NCI-H1930 (cell line): ENCODE results near the gene LRRC40.
"Not testable (repeated sequence)": the region's sequence is repeated elsewhere in the genome, so short reads cannot be mapped to it uniquely, and the experiment has no call there.

Source experiments
- DNase-seq, 2 experiments: peaks; one replicate each; lab custom pipeline; 2025; lab: John Stamatoyannopoulos, UW

LRRC40 gene

DNA sequence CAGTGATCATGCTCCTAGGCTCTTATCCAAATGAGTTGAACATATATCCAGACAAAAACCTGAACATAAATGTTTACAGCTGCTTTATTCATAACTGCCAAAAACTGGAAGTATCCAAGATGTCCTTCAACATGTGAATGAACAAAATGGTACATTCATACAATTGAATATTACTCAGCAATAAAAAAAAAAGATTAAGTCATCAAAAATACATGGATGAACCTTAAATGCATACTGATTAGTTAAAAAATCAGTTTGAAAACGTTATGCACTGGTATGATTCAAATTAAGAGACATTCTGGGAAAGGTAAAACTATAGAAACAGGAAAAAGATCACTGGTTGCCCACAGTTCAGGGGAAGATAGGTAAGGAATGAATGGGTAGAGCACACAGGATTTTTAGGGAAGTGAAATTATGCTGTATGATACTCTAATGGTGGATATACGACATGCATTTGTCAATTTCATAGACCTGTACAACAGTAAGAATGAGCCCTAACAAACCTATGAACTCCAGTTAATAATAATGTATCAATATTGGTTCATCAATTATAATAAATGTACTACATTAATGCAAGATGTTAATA, 3.1 kb downstream of the LRRC40 start:
- DNase-seq = no peak

DNA sequence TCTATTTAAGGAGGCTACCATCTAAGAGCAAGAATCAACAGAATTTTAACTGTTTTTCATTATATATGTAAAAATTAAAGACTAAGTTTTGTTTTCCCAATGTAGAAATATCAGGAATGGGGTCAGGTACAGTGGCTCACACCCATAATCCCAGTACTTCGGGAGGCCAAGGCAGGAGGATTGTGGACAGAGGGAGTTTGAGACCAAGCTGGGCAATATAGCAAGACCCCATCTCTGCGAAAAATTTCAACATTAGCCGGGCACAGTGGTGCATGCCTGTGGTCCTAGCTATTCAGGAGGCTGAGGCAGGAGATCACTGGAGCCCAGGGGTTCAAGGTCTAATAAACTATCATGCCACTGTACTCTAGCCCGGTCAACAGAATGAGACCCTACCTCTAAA, 5.3 kb downstream of the LRRC40 start:
- DNase-seq = no peak

DNA sequence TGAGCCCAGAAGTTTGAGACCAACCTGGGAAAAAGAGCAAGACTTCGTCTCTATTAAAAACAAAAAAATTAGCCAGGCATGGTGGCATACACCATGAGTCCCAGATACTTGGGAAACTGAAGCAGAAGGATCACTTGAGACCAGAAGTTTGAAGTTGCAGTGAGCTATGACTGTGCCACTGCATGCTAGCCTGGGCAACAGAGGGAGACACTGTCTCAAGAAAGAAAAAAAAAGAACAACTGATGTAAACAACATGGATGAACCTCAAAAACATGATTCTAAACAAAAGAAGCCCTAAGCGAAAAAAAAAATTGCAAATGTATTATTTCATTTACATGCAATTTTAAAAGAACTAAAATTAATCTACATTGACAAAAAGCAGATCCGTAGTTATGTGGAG, 9.0 kb downstream of the LRRC40 start:
- DNase-seq = no peak

DNA sequence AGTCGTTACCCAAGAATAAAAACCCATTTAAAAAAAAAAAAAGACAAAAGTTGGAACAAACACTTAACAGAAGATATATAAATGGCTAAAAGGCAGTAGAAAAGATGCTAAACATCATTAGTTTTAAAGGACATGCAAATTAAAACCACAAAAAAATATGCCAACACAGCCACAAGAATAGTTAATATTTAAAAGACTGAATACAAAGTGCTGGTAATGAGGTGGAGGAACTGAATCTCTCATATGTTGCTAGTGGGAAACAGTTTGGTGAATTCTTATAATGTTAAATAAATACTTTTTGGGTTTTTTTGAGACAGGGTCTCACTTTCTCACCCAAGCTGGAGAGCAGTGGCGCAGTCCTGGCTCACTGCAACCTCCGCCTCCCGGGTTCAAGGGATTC, 10.0 kb downstream of the LRRC40 start:
- DNase-seq = no peak

DNA sequence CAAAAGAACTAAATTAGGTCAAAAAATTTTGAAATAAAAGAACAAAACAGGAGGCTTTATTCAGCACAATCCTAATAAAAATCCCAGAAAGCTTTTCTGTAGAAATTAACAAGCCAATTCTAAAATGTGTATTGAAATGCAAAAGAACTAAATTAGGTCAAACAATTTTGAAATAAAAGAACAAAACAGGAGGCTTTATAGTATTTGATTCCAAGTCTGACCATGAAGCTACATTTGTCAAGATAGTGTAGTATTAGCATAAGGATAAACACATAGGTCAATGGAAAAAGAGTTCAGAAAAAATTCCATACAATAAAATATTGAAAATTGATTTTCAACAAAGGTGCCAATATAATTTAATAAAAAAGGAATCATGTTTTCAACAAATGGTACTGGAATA, 10.8 kb downstream of the LRRC40 start:
- no peak for DNase-seq

DNA sequence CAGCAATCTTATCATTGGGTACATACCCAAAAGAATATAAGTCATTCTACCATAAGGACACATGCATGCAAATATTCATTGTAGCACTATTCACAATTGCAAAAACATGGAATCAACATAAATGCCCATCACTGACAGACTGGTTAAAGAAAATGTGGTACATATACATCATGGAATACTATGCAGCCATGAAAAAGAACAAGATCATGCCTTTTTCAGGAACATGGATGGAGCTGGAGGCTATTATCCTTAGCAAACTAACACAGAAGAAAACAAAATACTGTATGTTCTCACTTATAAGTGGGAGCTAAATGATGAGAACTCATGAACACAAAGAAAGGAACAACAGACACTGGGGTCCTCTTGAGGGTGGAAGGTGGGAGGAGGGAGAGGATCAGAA, 12.9 kb downstream of the LRRC40 start:
- not testable (repeated sequence) for DNase-seq

DNA sequence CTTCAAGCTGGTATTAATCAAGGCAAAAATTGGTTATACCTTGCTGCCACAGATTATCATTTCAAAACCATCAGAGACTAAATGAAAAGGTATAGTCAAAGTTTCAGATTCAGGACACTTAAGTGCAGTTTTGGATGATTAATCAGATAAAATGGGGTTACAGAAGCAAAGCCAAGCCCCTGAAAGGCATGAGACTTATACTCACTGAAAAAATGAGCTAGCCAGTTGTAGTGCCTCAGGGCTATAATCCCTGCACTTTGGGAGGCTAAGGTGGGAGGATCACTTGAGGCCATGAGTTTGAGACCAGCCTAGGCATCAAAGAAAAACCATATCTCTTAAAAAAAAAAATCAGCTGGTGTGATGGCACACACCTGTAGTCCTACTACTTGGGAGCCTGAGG, 15.2 kb downstream of the LRRC40 start:
- DNase-seq = no peak

DNA sequence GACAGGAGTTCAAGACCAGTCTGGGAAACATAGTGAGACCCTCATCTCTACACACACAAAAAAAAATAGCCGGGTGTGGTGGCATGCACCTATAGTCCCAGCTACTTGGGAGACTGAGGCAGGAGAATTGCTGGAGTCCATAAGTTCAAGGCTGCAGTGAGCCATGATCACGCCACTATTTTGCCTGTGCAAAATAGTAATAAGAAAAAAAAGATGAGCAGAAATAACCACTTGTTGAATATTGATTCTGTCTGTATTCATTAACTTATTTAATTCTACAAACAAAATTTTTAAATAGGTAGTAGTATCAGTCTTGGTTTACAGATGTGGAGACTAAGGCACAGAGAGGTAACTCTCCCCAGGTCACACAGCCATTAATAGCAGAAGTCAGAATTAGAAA, 16.9 kb downstream of the LRRC40 start:
- no peak for DNase-seq

DNA sequence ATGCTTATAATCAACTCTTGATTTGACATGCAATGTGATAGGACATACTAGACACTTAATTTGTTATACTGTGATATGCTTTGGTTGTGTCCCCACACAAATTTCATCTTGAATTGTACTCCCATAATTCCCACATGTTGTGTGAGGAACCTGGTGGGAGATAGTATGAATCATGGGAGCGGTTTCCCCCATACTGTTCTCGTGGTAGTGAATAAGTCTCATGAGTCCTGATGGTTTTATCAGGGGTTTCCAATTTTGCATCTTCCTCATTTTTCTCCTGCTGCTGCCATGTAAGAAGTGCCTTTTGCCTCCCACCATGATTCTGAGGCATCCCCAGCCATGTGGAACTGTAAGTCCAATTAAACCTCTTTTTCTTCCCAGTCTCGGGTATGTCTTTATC, 20.2 kb downstream of the LRRC40 start:
- not testable (repeated sequence) for DNase-seq

DNA sequence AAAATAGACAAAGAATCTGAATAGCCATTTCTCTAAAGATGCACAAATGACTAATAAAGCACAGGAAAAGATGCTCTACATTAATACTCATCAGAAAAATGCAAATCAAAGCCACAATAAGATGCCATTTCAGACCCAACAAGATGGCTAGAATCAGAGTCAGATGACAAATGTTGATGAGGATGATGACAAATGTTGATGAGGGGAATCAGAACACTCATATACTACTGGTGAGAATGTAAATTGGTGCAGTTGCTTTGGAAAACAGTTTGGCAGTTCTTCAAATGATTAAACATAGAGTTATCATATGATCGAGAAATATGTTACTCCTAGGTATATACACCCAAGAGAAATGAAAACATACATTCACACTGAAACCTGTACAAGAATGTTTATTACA, 33.9 kb downstream of the LRRC40 start:
- no peak for DNase-seq

DNA sequence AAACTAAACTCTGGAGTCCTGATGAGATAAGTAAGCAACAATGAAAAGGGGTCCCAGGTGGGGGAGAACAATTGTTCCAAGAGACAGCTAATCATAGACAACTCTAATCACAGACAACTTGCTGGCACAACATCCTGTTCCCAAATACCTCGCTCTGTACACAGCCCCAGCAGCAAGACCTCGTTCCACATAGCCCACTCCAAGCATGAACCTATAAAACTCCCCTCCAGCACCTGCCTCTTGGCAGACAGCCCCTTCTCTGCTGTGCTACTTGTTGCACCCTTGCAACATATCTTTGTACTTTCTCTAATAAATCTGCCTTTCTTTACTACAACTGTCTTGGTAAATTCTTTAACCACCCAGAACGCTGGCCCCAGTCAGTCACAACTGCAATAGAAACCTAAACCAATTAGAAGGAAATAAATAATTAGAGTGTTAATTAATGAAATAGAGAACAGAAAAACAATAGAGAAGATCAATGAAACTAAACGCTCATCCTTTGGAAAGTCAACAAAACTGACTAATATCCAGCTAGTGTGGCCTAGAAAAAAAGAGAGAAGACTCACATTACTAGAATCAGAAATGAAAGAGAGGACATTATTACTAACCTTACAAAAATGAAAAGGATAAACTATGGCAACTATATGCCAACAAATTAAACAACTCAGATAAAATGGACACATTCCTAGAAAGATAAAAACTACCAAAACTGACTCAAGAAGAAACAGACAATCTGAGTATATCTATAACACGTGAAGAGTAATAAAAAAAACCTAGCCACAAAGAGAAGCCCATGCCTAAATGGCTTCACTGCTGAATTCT, 36.1 kb downstream of the LRRC40 start:
- DNase-seq = no peak

DNA sequence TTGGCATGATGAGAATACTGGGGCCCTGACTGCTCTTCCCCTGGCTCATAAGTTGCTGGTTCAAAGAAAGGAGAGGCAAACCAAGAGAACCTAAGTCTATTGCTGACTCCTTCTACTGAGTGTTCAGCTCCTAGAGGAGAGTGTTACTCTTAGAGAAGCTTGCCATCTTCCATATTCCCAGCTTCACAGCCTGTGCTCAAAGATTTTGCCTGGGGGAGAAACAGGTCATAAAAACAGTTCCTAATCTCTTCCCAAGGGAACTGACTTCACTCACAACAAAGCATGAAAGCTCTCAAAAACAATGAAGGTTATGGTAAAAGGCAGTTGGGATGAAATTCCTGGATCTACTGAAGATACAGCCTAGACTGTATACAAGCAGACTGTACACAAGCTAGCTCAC, 37.1 kb downstream of the LRRC40 start:
- DNase-seq = no peak

DNA sequence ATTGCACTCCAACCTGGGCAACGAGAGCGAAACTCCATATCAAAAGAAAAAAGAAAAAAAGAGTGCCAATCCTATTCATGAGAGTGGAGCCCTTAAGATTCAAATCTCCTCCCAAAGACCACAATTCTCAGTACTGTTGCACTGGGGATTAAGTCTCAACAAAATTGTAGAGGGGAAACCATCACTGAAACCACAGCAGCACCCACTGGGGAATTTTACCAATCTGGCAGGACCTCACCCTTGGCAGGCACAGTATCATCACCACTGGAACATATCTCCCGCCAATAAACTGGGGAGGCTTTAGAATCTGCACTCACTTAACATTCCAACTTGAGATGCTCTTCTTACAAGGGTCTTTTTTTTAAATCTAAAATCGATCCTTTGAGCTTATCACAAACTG, 41.0 kb downstream of the LRRC40 start:
- DNase-seq = no peak

DNA sequence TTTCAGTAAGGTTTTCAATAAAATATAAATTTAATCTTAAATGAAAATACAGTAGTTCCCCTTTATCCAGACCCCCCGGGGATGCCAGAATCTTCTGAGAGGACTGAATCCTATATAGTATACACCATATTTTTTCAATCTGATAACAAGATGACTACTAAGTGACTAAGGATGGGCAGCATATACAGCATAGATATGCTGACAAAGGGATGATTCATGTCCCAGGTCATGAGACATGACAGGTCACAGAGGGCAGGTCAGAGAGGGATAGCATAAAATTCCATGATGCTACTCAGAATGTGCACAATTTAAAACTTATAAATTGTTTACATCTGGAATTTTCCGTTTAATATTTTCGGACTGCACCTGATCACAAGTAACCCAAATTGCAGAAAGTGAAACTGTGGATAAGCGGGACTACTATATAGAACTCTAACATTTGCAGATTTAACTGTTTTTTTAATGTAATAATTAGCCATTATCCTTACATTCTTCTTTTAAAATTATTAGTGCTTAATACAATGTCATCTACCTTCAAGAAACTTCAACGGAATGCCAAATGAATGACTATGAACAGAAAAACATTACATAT, 48.8 kb downstream of the LRRC40 start:
- DNase-seq = no peak

DNA sequence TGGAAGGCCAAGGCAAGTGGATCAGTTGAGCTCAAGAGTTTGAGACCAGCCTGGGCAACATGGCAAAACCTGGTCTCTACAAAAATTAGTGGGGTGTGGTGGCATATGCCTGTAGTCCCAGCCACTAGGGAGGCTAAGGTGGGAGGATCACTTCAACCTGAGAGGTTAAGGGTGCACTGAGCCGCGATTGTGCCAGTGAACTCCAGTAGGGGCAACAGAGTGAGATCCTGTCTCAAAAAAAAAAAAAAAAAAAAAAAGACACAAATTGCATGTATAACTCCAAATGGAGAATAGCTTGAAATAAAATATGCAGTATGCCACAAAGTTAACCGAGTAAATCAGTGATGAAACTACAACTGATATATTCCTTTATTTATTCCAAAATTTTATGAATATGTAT, 51.6 kb downstream of the LRRC40 start:
- DNase-seq = no peak

DNA sequence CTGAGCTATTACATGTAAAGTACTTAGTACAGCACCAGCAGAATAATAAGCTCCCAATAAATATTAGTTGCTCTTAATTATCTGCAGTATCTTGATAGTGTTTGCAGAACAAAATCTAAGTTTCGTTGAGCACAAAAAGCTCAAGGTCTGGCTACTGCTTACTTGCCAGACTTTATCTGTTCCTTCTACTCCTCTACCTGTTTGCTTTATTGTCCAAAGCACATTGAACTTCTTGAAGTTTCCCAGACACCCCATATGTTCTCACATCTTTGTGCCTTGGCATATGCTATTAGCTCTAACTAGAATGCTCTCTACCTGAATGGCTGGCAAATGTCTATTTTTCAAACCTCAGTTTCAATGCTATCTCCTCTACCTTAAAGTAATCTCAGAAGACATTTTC, 54.9 kb downstream of the LRRC40 start:
- no peak for DNase-seq

DNA sequence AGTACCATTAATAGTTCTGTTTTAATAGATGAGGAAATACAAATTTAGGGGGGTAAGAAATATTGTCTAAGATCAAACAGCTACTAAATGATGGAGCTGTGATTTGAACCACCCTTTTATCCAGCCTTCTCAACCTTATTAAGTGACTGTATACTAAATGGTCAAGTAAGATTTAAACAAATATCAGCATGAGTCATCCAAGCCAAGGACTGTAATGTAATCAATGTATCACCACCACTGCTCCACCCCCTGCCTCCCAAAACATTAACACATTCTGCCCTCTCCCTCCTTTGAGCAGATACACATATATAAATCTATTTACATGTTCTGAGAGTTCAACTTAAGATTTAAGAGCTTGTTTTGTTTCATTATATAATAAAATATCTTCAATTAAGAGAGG, 58.9 kb downstream of the LRRC40 start:
- DNase-seq = no peak

DNA sequence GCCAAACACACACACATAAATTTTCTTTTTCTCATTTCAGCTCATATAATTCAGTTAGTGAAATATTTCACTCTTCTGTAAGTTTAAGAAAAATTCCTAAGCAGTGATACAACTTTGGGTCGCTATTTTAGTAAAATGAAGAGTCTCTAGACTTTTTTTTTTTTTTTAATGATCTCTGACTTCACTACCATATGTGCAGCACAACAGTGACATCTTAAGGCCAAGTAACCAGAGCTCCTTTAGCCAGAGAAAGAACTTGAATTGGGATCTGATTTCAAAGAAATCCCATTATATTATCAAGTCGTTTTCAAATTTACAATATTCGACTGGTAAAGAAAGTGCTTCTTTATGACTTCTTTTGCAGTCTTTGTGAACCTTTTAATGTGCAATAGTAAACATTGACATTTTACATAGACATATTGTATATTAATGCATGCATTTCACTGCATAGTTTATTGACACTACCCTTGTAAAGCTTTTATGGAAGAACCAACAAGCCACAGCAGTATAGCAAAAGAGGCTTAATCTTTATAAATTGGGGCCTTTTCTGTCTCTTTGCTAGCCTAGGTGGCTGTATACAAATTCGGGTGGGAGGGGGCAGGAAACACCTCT, 62.2 kb downstream of the LRRC40 start:
- DNase-seq = no peak

DNA sequence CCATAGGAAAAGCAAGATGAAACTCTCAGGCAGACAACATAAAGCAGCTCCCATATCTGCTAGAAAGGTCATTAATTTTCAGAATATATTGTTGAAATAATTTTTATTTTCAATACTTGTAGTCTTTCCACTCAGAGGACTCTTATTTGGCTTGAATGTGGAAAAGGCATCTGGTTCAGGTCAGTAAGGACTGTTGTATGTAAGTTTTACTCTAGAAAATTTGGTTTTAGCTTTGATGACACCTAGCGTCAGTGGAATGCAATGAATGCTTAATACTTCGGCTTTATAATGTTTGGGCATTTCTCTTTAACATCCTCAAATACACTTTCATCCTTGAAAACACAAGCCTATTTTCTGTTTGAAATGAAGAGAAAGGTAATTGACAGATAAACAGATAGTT, 63.3 kb downstream of the LRRC40 start:
- no peak for DNase-seq

DNA sequence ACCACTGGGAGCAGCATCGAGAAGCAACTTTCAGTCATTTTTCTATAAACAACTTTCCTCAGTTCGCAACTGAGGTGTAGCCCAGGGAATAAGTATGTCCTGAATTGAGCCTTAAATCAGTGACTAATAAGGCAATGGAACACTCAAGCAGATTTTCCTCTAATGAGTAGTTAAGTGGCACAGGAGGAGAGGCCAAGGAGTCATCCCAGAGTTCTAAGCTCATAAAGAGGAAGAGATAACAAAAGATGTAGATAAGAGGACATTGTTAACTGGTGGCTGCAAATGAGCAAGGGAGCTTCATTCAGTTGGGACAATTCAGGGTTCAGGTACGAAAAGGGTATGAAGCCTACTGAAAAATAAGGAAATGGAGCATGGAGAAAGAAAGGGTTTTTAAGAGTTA, 64.5 kb downstream of the LRRC40 start:
- DNase-seq = no peak

DNA sequence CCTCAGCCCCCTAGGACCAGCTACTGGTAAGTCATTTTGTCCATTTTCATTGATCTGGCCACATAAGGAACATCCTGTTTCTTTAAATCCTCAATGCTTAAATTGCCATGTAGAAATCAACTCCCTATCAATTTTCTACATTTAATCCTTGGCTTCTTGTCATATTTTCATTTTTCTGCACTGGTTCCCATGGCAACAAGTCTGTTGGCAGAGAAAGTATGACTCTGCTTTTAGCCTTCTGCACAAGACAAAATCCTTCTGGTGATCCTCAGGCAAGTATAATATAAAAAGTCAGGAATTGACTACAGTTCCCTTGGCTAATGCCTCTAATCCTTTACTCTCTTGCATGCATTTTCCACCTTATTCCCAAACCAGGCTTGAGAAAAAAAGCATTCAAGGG, 65.0 kb downstream of the LRRC40 start:
- no peak for DNase-seq

DNA sequence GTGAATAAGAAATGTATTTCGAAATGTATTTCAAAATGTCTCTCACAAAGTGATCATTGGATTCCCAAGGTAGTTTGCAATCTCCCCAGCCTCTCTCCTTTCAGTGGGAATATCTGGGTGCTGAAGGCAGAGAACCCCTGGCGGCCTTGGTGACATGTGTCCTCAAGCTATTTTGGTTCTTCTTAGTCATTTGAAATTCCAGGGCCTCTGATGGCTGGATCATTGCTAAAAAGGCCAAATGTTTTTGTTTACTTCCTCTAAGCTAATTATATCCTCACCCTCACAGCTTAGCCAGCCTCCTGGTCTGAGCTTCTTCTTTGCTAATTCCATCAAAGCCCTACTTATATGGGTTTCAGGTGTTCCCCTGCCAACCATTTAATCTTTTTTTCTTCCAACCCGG, 71.2 kb downstream of the LRRC40 start:
- DNase-seq = no peak

DNA sequence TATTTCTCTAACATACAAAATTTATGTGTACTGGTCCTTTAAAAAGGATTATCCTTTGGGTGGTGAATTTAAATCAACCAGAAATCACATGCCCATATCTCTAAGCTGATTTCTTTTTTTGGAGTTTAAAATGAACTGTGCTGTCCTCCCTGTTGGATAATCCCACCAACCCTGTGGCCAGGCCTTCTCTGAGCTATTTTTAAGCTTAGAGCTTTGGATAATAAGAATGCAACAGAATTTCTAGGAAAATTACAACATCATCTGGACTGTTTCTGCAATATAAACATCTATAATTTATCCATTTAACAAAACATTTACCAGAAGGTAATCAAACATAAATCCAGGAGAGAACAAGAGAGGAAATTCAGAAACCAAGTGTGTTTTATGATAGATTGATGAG, 88.3 kb downstream of the LRRC40 start:
- DNase-seq = no peak
